Amniotic stem cell (primary cell): ENCODE results near the gene SND1.
"Not testable (repeated sequence)": the region's sequence is repeated elsewhere in the genome, so short reads cannot be mapped to it uniquely, and the experiment has no call there.

Experiments used
- DNase-seq: peaks from one replicate; lab custom pipeline; 2025; lab: John Stamatoyannopoulos, UW

Gene SND1

GRCh38 chr7:128100225-128100948 is 448.4 kb downstream of the SND1 start:
- no peak for DNase-seq

DNA sequence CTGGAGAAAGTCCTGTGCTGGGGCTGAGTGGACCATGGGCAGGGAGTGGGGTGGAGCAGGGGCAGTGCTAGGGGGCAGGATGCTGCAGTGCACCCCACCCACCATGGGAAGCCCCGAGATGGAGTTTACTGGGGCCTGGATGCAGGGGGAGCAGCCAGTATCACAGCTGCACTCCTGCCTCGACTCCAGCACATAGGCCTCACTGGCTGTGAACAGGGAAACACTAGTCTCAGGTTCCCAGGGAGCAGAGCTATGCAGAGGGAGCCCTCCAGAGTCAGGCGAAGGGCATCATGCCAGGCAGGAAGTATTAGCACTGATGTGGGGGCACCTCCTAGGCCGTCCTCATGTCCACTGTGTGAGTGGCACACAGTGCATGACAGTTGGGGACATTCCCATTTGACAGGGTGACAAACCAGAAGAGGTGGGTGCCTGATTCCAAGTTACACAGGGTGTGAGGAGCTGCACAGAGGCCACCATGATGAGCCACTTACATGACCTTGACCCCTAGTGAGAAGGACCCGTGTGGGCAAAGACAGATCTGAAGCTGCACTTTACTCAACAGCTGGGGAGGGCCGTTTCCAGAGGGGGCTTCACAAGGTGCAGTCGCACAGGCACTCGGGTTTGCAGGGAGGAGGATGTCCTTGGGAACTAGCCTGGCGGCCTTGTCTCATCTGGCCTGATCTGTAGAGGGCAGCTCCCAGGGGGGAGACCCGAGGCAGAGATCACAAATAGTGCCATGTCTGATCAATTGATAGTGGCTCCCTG is 449.1 kb downstream of the SND1 start:
- no peak for DNase-seq

DNA sequence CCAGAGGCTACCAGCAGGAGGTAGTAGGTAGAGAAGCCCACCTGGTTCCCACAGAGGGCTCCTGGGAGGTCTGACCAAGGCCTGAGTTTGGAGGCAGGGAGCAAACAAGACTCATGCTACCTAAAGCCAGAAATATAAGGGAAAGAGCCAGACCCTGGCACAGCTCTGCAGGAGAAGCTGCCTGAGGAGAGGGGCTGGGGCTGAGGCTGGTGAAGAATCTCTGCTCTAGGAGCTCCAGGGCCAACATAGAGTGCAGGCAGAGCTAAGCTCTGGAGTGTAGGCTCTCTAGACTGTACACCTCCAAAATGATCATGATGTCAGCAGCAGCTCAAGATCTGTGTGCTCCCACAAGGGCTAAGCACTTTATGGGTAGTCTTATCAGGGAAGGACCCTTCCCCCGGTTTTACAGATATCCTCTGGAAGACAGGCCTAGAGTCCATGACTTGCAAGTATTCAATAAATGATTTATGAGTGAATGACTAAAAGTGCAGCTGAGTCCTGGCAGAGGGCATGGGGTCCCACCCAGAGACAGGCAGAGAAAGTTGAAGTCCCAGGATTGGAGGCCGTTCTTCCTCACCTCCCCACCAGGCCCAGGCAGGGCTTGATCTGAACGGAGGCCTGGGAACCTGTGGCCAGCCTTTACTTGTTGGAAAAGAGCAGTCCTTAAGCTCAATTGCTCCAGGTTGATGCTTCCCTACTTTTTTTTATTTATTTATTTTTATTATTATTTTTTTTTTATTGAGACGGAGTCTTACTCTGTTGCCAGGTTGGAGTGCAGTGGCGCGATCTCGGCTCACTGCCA is 450.7 kb downstream of the SND1 start:
- no peak for DNase-seq

DNA sequence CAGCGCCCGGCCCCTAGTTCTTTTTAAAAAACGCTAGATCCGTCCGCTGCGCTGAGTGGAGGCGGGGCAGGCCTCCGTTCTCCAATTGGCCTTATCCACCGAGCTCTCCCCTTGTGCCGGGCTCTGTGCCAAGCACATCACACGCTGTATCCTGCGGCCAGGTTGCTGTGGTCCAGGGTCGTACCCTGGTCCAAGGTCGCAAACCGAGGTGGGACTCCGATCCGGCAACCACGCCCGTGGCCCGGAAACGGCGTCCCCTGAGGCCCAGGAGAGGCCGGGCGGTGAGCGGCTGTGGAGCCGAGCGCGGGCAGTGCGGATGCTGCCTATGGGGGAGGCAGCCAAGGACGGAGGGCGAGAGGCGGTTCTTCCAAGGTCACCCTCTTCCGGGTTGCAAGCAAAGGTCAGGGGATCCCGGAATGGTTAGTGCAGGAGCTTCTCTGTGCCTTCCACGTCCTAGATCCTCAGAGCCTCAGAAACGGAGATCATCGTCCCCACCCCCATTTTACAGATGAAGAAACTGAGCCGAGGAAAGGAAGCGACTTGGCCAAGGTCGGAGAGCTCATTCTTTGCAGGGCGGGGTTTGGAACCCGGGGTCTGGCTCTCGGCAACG is 451.6 kb downstream of the SND1 start:
- DNase-seq: no peak

DNA sequence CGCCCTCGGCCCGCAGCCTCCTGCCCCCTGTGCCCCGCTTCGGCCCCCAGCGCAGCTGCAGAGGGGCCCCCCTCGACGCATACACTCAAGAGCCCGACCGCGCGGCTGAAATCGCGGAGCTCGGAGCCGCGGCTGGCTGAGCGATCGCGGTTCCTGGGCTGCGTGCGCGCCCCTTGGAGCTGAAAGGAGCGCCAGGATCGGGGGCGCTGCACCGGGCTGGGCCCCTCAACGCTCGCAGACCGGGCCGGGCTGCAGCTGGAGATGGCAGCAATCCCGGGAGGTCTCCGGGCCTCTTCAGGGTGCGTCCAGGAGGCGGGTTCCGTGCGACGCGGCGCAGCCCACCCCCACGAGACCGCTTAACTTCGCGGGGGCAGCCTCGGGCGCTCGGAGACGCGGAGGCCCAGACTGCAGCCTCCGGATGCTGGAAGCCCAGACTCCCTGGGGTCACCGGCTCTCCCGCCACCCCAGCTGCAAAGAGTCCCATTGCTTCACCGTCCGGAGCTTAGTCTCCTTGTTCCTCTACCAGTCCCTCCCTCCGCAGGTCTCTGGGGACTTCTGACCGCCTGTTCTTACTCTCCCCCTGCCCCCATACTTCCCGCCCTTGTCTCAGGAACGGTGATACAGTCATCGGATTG is 452.2 kb downstream of the SND1 start:
- DNase-seq: no peak

DNA sequence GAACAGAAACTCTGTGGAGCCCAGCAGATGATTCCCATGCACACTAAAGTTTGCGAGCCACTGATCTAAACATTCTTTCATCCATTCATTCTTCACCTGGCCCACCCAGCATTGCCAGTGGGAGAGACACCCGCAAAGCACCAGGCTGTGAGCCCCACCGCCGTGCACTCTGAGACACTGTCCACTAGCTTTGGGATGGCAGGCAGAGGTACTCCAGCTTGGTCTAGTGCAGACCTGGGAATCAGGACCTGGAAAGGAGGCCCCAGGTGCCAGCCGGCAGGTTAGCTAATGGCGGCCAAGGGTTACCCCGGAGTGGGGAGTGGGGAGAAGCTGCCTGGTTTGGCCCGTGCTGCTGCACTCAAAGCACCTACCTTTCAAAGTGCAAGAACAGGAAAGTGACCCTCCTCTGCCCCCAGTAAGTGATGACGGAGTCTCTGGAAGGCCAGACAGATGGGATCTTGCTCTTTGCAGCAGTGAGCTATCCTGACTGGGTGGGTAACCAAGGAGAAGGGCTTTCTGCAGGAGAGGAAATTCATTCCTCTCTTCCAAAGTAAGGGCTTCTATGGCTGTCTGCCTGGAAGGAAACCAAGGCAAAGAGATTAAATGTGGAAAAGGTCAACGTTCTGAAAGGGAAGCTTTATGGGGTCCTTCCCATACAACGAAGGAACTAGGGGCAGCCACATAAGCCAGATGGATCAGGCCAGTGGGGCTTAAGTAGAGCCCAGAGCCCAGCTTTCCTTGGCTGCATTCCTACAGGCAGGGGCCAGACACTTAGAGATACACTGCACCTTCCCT is 453.4 kb downstream of the SND1 start:
- DNase-seq: no peak

GRCh38 chr7:128106821-128107220 is 454.8 kb downstream of the SND1 start:
- no peak for DNase-seq

- not testable (repeated sequence) for DNase-seq
Observed at GRCh38 chr7:128107516-128107915, 455.5 kb downstream of the SND1 start.

DNA sequence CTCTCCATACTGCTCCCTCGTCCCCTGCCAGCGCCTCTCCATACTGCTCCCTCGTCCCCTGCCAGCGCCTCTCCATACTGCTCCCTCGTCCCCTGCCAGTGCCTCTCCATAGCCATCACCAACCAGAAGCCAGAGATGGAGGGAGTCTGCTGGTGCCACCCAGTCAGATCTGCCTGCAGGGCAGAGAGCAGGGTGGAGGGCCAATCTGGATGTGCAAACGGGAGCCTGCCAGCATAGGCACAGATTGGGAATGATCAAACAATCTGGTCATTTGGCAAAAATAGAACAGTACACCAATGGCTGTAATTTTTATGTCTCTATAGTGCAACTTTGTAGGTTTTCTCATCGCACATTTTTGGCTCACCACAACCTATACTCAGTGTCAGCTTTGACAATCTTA is 456.1 kb downstream of the SND1 start:
- no peak for DNase-seq

- no peak for DNase-seq
Observed at GRCh38 chr7:128108641-128109423, 456.8 kb downstream of the SND1 start.

GRCh38 chr7:128109424-128109969 is 457.5 kb downstream of the SND1 start:
- DNase-seq: not testable (repeated sequence)

DNA sequence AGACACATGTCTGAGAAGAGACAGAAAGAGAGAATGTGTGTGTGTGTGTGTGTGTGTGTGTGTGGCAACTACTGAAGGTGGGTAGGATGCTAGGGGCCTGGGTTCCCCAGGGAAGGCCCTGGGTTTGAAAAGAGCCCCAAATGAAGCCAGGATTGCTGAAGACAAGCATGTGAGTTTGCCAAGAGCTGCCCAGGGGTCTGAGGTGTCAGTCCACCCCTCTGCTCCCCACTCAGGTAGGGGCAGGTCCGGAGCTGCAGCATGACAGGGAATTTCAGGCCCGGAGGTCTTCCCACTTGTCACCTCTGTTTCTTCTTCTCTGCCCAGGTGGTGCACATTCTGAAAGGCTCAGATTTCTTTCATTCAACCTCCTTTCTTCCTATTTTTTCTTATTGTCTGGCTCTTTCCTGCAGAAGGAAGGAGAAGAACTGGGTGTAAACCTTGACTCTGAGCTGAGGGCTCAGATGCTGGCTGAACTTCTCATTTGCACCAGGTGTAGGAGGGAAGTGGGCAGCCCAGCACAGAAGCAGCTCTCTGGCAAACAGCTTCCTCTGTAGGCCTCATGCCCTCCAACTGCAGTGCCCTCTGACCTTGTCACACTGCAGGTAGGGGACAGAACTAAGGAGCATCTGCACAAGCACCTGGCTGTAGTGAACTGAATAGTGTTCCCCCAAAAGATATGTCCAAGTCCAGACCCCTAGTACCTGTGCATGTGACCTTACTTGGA is 458.8 kb downstream of the SND1 start:
- no peak for DNase-seq

GRCh38 chr7:128112018-128112780 is 460.2 kb downstream of the SND1 start:
- no peak for DNase-seq

DNA sequence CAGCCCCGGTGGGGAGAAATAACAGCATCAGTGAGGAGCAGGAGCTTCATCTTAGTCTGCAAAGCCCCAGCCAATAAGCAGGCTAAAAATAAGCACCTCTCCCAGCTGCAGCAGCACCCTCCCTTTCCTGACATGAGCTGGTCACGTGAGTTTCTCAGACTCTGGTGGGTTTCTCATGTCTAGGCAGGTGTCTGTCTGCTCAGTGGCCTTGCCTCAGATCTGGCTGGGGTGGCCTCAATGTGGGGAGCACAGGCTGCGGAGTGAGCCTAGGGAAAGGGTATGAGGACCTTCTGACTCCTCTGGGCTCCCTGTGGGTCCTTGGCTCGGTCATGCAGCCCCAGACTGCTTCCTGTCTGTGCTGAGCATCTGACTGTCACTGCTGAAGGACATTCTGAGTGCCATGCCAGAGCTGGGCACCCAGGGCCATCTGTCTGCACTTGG is 460.8 kb downstream of the SND1 start:
- DNase-seq: no peak

DNA sequence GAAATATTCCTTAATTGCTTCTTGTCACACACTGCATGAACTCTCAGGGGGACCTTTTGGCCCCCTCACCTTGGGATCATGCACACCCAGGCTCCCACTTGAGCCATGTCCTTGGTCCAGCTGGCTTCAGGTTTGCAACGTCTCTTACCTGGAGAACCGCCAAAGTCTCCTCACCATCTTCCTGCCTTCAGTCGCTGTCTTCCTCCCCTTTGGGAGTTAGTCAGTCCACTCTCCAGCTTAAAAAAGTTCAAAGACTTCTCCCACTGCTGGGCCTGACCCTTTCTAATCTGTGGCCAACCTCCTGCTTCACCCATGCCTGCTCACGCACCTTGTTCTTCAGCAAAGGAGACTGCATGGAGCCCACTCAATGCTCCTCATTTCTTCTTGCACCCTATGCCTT is 461.8 kb downstream of the SND1 start:
- DNase-seq: no peak

DNA sequence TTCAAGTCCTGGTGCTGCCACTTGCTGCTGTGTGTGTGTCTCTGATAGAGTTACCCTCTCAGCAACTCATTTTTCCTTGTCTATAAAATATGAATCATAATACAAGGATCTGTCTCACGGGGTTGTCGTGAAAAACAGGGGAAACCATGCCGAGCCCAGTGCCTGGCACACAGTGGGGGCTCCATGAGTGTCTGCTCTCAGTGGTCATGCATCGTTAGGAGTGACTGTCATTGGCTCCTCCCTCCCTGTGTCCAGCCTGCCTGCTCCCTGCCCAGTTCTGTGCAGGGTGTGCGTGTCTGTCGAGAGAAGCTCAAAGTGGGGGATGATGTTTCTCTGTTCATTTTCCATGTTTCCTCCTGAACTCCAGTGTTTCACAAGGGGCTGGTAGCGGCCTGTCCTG is 462.8 kb downstream of the SND1 start:
- no peak for DNase-seq

GRCh38 chr7:128115336-128115820 is 463.4 kb downstream of the SND1 start:
- no peak for DNase-seq
